Chondrocyte (in vitro differentiated cells): Measurements from ENCODE around the gene MGST2. TPM values are rescaled to one million over a fixed set of nuclear protein-coding genes. Genes with fewer than 3 reads are reported as not detected.
A peak's percentile ranks its signal among the peaks of the same experiment; 100 is the strongest.

Source experiments
- DNase-seq: peaks from one replicate; pipeline ENCODE4 v3.0.0; 2021; ENCODE audit warnings: mixed read lengths, low spot score
- H3K27ac Mint-ChIP-seq: one replicate; pipeline ENCODE4 v1.8.0; 2021; ENCODE audit warnings: mild to moderate bottlenecking, moderate library complexity, mixed read lengths; ENCODE audit not compliant: unreplicated experiment
- H3K27me3 Mint-ChIP-seq: 2 replicates; pipeline ENCODE4 v1.8.0; 2021; ENCODE audit warnings: low read depth, mixed read lengths
- H3K36me3 Mint-ChIP-seq: 2 replicates; pipeline ENCODE4 v1.8.0; 2021; ENCODE audit warnings: low read depth, mixed read lengths
- H3K4me1 Mint-ChIP-seq: 2 replicates; pipeline ENCODE4 v1.8.0; 2021; ENCODE audit warnings: low read depth, mild to moderate bottlenecking, mixed read lengths
- H3K4me3 Mint-ChIP-seq: one replicate; pipeline ENCODE4 v1.8.0; 2021; ENCODE audit warnings: mild to moderate bottlenecking, moderate library complexity, mixed read lengths; ENCODE audit not compliant: unreplicated experiment
- H3K9me3 Mint-ChIP-seq: 2 replicates; pipeline ENCODE4 v1.8.0; 2021; ENCODE audit warnings: low read depth, mixed read lengths
- CTCF ChIP-seq: fragments of 200-600 bp; sonication (generic); IDR thresholded peaks from 2 replicates; pipeline ENCODE4 v1.5.0; 2021; ENCODE audit warnings: antibody characterized with exemption, mild to moderate bottlenecking, moderate library complexity
- total RNA-seq: library from RNA; stranded (reverse); gene quantifications from 3 replicates; pipeline ENCODE4 v1.2.1, GENCODE V29; 2021

Gene MGST2
- total RNA-seq, 1 donor from 2014 or later, result 23.7 TPM

- Mint-ChIP-seq H3K27ac (no peak overlapping the region), H3K36me3 (no peaks in the 10 kb centered on the region), H3K27me3 (no peaks in the 10 kb centered on the region), H3K9me3 (no peaks in the 10 kb centered on the region), H3K4me3 (no peak overlapping the region), H3K4me1 (peaks cover 35% of the 10 kb centered on the region)
- no peak for TF ChIP-seq CTCF
- DNase-seq, result no peak
Observed at GRCh38 chr4:139738846-139739613, 73.4 kb downstream of the MGST2 start.

- no peak overlapping the region for H3K4me3 Mint-ChIP-seq
- H3K27me3 Mint-ChIP-seq, result no peaks in the 10 kb centered on the region
- DNase-seq, result no peak
- no peaks in the 10 kb centered on the region for H3K36me3 Mint-ChIP-seq
- no peaks in the 10 kb centered on the region for H3K9me3 Mint-ChIP-seq
- peaks cover 28% of the 10 kb centered on the region for H3K4me1 Mint-ChIP-seq
- TF ChIP-seq CTCF, result no peak
- H3K27ac Mint-ChIP-seq, result peak overlapping the region; percentile 51
Observed at GRCh38 chr4:139740121-139740520, 74.5 kb downstream of the MGST2 start.

- Mint-ChIP-seq H3K27ac (peak overlapping the region; percentile 60), H3K27me3 (no peaks in the 10 kb centered on the region), H3K4me3 (no peak overlapping the region), H3K9me3 (no peaks in the 10 kb centered on the region), H3K4me1 (peaks cover 27% of the 10 kb centered on the region), H3K36me3 (no peaks in the 10 kb centered on the region)
- peak; percentile 44 for TF ChIP-seq CTCF
- no peak for DNase-seq
Observed at GRCh38 chr4:139740531-139741041, 75.0 kb downstream of the MGST2 start.

- DNase-seq, result no peak
- Mint-ChIP-seq H3K4me3 (no peak overlapping the region), H3K4me1 (peaks cover 26% of the 10 kb centered on the region), H3K27ac (no peak overlapping the region), H3K9me3 (no peaks in the 10 kb centered on the region), H3K27me3 (no peaks in the 10 kb centered on the region), H3K36me3 (no peaks in the 10 kb centered on the region)
- no peak for TF ChIP-seq CTCF
Observed at GRCh38 chr4:139743027-139743426, 77.4 kb downstream of the MGST2 start.

GRCh38 chr4:139744232-139744631, 78.6 kb downstream of the MGST2 start:
- H3K27me3 Mint-ChIP-seq, result no peaks in the 10 kb centered on the region
- H3K4me1 Mint-ChIP-seq, result peaks cover 26% of the 10 kb centered on the region
- no peaks in the 10 kb centered on the region for H3K36me3 Mint-ChIP-seq
- no peak overlapping the region for H3K27ac Mint-ChIP-seq
- H3K4me3 Mint-ChIP-seq, result no peak overlapping the region
- no peak for DNase-seq
- no peaks in the 10 kb centered on the region for H3K9me3 Mint-ChIP-seq
- no peak for TF ChIP-seq CTCF
